KG1 (cell line): ENCODE measurements around the gene PALM2AKAP2.
"Not testable (repeated sequence)": the region's sequence is repeated elsewhere in the genome, so short reads cannot be mapped to it uniquely, and the experiment has no call there.

Experiments
- DNase-seq: peaks from one replicate; lab custom pipeline; 2025; lab: John Stamatoyannopoulos, UW

The PALM2AKAP2 gene

GRCh38 chr9:109805050-109805449 is 25.1 kb downstream of the PALM2AKAP2 start:
- DNase-seq, result no peak

- no peak for DNase-seq
Observed at GRCh38 chr9:109806506-109807115, 26.6 kb downstream of the PALM2AKAP2 start.

GRCh38 chr9:109811876-109812275 is 31.9 kb downstream of the PALM2AKAP2 start:
- DNase-seq, result no peak

GRCh38 chr9:109812331-109812730 is 32.3 kb downstream of the PALM2AKAP2 start:
- no peak for DNase-seq

GRCh38 chr9:109812818-109813281 is 32.9 kb downstream of the PALM2AKAP2 start:
- DNase-seq, result no peak

GRCh38 chr9:109813303-109813702 is 33.3 kb downstream of the PALM2AKAP2 start:
- DNase-seq, result no peak

GRCh38 chr9:109813829-109814228 is 33.8 kb downstream of the PALM2AKAP2 start:
- DNase-seq, result no peak

- DNase-seq, result no peak
Observed at GRCh38 chr9:109815366-109815947, 35.5 kb downstream of the PALM2AKAP2 start.

- DNase-seq, result no peak
Observed at GRCh38 chr9:109816490-109816889, 36.5 kb downstream of the PALM2AKAP2 start.

- DNase-seq, result no peak
Observed at GRCh38 chr9:109817146-109817845, 37.3 kb downstream of the PALM2AKAP2 start.

- DNase-seq, result peak; percentile 51
Observed at GRCh38 chr9:109817846-109818472, 38.0 kb downstream of the PALM2AKAP2 start.

- no peak for DNase-seq
Observed at GRCh38 chr9:109821711-109822110, 41.7 kb downstream of the PALM2AKAP2 start.

GRCh38 chr9:109825383-109825782 is 45.4 kb downstream of the PALM2AKAP2 start:
- DNase-seq, result not testable (repeated sequence)

- no peak for DNase-seq
Observed at GRCh38 chr9:109826559-109826958, 46.6 kb downstream of the PALM2AKAP2 start.

- no peak for DNase-seq
Observed at GRCh38 chr9:109828254-109828653, 48.3 kb downstream of the PALM2AKAP2 start.
